Measurements from ENCODE around the gene MRPL33.

DNA sequence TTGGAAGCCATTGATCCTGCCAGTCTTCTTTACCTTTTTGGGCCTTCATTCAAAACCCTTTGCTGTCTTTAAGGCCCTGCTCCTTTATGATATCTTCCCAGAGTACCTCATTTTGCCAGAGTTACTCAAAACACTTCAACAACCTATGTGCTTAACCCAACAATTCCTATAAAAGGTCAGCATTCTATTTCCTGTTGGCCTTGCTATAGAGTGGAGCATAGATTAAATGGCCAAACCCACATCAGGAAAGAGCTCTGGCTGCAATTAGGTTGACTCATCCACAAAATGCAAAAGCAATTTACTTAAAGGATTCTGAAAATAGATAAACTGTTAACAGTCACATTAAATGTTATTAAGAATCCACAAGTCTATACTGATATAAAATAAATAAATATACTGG, 21.2 kb downstream of the MRPL33 start:
- TF ChIP-seq, protein P1, sequence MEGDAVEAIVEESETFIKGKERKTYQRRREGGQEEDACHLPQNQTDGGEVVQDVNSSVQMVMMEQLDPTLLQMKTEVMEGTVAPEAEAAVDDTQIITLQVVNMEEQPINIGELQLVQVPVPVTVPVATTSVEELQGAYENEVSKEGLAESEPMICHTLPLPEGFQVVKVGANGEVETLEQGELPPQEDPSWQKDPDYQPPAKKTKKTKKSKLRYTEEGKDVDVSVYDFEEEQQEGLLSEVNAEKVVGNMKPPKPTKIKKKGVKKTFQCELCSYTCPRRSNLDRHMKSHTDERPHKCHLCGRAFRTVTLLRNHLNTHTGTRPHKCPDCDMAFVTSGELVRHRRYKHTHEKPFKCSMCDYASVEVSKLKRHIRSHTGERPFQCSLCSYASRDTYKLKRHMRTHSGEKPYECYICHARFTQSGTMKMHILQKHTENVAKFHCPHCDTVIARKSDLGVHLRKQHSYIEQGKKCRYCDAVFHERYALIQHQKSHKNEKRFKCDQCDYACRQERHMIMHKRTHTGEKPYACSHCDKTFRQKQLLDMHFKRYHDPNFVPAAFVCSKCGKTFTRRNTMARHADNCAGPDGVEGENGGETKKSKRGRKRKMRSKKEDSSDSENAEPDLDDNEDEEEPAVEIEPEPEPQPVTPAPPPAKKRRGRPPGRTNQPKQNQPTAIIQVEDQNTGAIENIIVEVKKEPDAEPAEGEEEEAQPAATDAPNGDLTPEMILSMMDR (IDR thresholded peaks at IDR 0.05), result no peak
- no peak for TF ChIP-seq POLR2A (IDR thresholded peaks at IDR 0.05)
